T-helper 9 cell (primary cell): ENCODE measurements around the gene GALNT9.

Source experiments
- DNase-seq: peaks from one replicate; pipeline ENCODE4 v3.0.0-alpha.2; 2020

The GALNT9 gene

DNA sequence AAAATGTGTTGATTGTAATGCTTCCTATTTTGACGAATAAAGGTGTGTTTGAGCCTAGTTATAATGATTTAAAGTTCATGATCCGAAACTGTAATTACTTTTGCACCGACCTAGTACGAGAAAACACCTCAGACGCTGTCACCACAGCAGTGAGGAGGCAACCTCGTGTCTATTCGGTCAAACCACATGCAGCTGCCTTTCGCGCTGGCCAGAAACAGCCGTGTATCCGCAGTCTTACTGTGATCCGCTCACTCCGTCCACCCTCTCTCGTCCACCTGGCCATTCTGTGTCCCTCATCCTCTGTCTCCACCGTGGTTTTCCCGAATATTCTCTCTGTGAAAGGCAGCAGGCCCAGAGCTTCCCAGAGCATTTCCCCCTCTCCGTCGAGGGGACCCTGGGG, 118.1 kb downstream of the GALNT9 start:
- no peak for DNase-seq

- DNase-seq = no peak
These were observed 119.0 kb downstream of the GALNT9 start for GRCh38 chr12:132210223-132211055.

DNA sequence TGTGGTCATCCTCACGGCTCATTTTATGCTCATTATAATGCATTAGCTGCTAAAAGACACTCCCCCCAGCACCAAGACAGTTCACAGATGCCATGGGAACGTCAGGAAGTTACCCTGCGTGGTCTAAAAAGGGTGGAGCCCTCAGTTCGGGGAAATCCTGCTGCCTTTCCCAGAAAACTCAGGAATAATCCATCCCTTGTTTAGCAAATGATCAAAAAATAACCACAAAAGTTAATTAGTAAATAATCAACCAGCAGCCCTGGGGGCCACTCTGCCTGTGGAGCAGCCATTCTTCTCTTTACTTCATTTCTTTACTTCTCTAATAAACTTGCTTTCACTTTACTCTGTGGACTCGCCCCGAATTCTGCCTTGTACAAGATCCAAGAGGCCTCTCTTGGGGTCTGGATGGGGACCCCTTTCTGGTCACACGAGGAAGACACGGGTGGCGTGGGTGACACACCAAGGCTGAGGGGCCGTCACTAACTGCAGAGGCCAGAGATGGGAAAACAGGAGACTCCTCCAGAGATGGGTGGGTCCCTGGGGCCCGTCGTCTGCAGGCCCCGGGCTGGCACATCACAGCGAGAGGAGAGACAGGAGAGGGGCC, 119.7 kb downstream of the GALNT9 start:
- DNase-seq = no peak

GRCh38 chr12:132208153-132208823, 121.1 kb downstream of the GALNT9 start:
- no peak for DNase-seq

- no peak for DNase-seq
These were observed 122.2 kb downstream of the GALNT9 start for GRCh38 chr12:132207083-132207775.

DNA sequence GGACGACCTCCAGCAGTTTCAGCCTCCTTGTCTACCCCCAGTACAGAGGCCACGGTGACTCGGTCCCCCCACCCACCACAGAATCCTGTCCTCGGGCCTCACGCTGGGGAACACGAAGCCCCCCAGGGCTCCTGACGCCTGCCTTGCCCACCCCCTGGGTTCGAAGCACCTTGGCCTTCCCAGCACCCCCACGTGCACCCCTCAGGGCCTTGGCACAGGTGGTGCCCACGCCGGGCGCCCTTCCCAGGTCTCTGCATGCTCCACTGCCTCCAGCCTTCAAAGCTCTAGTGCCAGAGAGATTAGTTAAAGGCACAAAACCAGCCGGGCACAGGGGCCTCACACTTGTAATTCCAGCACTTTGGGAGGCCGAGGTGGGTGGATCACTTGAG, 123.3 kb downstream of the GALNT9 start:
- DNase-seq = no peak

DNA sequence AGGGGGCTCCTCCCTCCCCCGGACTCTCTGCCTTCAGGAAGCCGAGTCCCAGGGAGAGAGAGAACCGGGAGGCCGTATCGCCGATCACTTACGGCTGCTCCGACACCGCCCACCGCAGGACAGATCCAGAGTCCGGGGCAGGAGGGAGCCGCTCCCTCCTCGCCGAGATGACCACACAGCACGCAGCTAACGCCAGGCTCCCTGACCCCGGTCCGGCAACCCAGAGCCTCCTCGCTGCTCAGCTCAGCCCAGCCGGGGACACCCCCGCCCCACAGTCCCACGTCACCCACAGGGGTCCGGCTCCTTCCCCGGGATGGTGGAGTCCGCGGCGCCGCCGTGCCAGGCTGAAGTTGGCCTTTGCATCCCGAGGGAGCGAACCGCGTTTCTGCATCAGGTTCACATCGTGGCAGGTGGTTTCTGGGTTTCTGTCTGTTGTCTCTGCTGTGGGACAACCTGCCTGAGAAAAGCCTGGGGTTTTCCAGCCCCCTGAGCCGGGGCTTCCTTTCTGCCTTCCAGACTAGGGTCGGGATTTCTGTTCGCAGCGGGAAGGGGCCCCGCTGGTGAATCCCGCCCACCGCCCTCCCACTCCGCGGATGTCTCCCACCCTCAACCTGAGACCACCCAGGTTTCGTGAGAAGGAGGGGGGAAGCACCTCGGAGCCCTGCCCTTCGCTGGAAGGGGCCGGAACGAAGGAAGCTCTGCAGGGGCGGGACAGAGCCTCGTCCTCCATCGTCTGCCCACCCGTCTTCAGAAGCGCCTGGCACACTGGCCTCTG, 123.9 kb downstream of the GALNT9 start:
- no peak for DNase-seq

DNA sequence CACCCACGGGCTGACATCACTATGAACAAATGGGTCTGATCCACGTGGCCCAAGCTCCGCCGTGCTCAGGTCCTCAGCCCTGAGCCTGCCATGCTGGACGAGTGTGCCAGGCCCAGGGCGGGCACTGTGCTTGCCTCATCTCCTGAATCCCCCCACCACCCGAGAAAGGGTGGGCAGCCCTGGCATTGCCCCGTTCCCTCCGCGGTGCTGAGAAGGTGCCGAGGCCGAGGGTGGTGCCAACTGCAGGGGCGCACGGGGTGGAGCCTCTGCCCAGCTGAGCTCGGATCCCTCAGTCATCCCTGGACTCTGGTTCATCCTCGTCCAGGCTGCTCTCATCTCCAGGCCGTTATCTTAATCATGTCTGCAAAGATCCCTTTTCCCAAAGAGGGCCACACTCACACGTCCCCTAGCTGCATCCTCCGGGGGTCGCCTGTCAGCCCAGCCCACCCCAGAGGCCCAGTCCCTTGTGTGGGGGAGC, 124.6 kb downstream of the GALNT9 start:
- DNase-seq = no peak

- DNase-seq = no peak
These were observed 125.2 kb downstream of the GALNT9 start for GRCh38 chr12:132204063-132204792.

GRCh38 chr12:132202929-132203721, 126.3 kb downstream of the GALNT9 start:
- DNase-seq = no peak

GRCh38 chr12:132201391-132202120, 127.8 kb downstream of the GALNT9 start:
- DNase-seq = no peak

- DNase-seq = no peak
These were observed 128.6 kb downstream of the GALNT9 start for GRCh38 chr12:132200800-132201199.

- no peak for DNase-seq
These were observed 129.7 kb downstream of the GALNT9 start for GRCh38 chr12:132199526-132200319.

- DNase-seq = no peak
These were observed 130.3 kb downstream of the GALNT9 start for GRCh38 chr12:132199101-132199500.

GRCh38 chr12:132197581-132198354, 131.6 kb downstream of the GALNT9 start:
- no peak for DNase-seq

- DNase-seq = no peak
These were observed 132.5 kb downstream of the GALNT9 start for GRCh38 chr12:132196873-132197390.

GRCh38 chr12:132196038-132196872, 133.1 kb downstream of the GALNT9 start:
- DNase-seq = no peak
